ENCODE measurements around the gene EXOC6B. TPM values are rescaled to one million over a fixed set of nuclear protein-coding genes. Genes with fewer than 3 reads are reported as not detected.
A peak's percentile ranks its signal among the peaks of the same experiment; 100 is the strongest.

Gene EXOC6B
- total and polyA plus RNA-seq, 8 donors, result 3.4 to 57.2 (median 27.1) TPM

DNA sequence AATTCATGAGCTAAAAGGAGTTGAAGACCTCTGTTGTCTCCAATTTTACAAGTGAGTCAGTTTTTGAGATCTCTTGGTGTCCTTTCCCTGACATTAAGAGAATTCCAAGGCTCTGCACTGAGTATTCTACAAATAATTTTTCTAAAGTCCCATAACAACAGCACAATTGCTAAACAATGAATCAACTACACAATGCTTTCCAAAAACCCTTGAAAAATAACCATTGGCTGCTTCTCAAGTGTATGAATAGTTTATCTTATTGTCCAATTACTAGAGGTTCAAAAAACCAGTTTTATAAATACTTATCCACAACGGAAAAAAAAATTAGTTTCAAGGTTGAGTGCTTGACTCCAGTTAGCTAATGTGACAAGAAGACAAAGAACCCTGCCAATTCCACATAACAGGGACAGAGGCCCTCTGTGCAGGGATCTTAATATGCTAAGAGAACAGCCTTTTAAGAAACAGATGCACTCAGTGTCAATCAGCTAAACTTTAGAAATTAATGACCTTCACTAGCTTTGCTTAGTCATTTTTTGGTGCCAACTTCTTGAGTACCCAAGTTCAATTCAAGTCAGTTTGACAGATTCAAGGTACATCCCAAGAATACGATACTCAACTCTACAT lies 411.6 kb downstream of the EXOC6B start:
- H3K27me3 ChIP-seq, result no peaks in the 10 kb centered on the region
- H3K4me3 ChIP-seq, result no peak overlapping the region
- H3K4me1 ChIP-seq, result no peaks in the 10 kb centered on the region
- H3K9me3 ChIP-seq, result no peaks in the 10 kb centered on the region
- intact Hi-C loops (cut with DNase I; ENCODE audit: low total_unique reads), result no loop called here
- 57 to 80% (median 63%) methylated on average over 2 of the region's 2 CpGs for WGBS, 5 donors
- no peaks in the 10 kb centered on the region for H3K36me3 ChIP-seq
- TF ChIP-seq, protein P1, sequence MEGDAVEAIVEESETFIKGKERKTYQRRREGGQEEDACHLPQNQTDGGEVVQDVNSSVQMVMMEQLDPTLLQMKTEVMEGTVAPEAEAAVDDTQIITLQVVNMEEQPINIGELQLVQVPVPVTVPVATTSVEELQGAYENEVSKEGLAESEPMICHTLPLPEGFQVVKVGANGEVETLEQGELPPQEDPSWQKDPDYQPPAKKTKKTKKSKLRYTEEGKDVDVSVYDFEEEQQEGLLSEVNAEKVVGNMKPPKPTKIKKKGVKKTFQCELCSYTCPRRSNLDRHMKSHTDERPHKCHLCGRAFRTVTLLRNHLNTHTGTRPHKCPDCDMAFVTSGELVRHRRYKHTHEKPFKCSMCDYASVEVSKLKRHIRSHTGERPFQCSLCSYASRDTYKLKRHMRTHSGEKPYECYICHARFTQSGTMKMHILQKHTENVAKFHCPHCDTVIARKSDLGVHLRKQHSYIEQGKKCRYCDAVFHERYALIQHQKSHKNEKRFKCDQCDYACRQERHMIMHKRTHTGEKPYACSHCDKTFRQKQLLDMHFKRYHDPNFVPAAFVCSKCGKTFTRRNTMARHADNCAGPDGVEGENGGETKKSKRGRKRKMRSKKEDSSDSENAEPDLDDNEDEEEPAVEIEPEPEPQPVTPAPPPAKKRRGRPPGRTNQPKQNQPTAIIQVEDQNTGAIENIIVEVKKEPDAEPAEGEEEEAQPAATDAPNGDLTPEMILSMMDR (IDR thresholded peaks at IDR 0.05), result no peak
- TF ChIP-seq POLR2A (IDR thresholded peaks at IDR 0.05) (no peak), EP300 (IDR thresholded peaks at IDR 0.05) (no peak), POLR2AphosphoS5 (IDR thresholded peaks at IDR 0.05) (no peak)
- H3K27ac ChIP-seq, result no peak overlapping the region
- peak in 1 of 2 donors; percentile 47 for DNase-seq

DNA sequence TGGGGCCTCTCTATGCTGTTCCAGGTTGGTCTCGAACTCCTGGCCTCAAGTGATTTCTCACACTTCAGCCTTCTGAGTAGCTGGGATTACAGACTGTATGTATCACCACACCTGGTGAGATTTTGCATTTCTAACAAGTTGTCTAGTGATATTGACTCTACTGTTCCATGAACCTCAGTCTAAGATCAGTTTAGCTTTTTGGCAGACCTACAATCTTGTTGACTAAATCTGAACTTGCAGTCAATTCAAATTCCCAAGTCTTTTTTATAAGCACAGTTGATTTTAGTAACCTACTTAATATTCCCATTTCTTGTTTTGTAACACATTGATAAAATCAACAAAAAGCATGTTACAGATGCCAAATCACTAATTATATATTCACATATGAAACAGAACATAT lies 412.1 kb downstream of the EXOC6B start:
- intact Hi-C loops (cut with DNase I; ENCODE audit: low total_unique reads), result no loop called here
- 67 to 88% (median 87%) methylated on average over 1 of the region's 1 CpG for WGBS, 5 donors

DNA sequence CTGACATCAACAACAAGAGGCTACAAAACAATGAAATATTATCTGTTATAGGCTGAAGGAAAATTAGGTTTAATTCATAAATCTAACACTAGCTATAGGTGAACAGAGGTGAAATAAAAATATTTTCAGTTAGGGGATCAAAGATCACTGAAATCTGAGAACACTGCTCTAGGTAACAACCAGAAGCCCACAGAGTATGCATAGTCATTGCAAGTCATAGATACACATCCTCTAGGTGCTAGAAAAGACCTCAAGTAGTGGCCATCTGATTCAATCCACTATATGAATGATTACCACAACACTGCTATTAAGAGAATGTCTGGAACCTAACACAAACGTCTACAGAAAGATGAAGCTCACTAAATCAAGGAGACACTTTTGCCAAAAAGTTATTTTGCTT lies 413.6 kb downstream of the EXOC6B start:
- TF ChIP-seq POLR2AphosphoS5 (IDR thresholded peaks at IDR 0.05), result no peak
- TF ChIP-seq, protein P1 (IDR thresholded peaks at IDR 0.05), result no peak
- TF ChIP-seq POLR2A (IDR thresholded peaks at IDR 0.05), result no peak
- TF ChIP-seq EP300 (IDR thresholded peaks at IDR 0.05), result no peak
- 48 to 81% (median 73%) methylated on average over 1 of the region's 1 CpG for WGBS, 5 donors
- Histone ChIP-seq H3K4me1 (no peaks in the 10 kb centered on the region), H3K27ac (no peak overlapping the region), H3K27me3 (no peaks in the 10 kb centered on the region), H3K4me3 (no peak overlapping the region), H3K36me3 (no peaks in the 10 kb centered on the region), H3K9me3 (no peaks in the 10 kb centered on the region)
- intact Hi-C loops (cut with DNase I; ENCODE audit: low total_unique reads), result no loop called here
- no peak for DNase-seq

More for the DNA sequence above, 412.1 kb downstream of the EXOC6B start:
- DNase-seq, result no peak
- H3K27me3 ChIP-seq, result no peaks in the 10 kb centered on the region
- TF ChIP-seq POLR2AphosphoS5 (IDR thresholded peaks at IDR 0.05) (no peak), POLR2A (IDR thresholded peaks at IDR 0.05) (no peak), EP300 (IDR thresholded peaks at IDR 0.05) (no peak)
- H3K4me1 ChIP-seq, result no peaks in the 10 kb centered on the region
- no peaks in the 10 kb centered on the region for H3K9me3 ChIP-seq
- H3K4me3 ChIP-seq, result no peak overlapping the region
- no peaks in the 10 kb centered on the region for H3K36me3 ChIP-seq
- H3K27ac ChIP-seq, result no peak overlapping the region

DNA sequence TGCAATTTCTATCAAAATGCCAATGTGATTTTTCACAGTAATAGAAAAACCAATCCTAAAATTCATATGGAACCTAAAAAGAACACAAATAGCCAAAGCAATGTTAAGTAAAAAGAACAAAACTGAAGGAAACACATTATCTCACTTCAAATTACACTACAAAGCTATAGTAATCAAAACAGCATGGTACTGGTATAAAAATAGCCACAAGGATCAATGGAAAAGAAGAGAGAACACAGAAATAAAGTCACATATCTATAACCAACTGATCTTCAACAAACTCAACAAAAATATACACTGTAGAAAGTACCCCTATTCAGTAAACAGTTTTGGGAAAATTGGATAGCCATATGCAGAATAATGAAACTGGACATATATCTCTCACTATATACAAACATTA lies 426.0 kb downstream of the EXOC6B start:
- no peak for DNase-seq
- no peaks in the 10 kb centered on the region for H3K4me1 ChIP-seq
- no peaks in the 10 kb centered on the region for H3K27me3 ChIP-seq
- no peaks in the 10 kb centered on the region for H3K36me3 ChIP-seq
- H3K9me3 ChIP-seq, result peaks cover 0 to 30% (median 12%) of the 10 kb centered on the region in 4 donors
- no peak overlapping the region for H3K27ac ChIP-seq
- intact Hi-C loops (cut with DNase I; ENCODE audit: low total_unique reads), result no loop called here
- H3K4me3 ChIP-seq, result no peak overlapping the region
- TF ChIP-seq POLR2A (IDR thresholded peaks at IDR 0.05) (no peak), EP300 (IDR thresholded peaks at IDR 0.05) (no peak), POLR2AphosphoS5 (IDR thresholded peaks at IDR 0.05) (no peak)
- TF ChIP-seq, protein P1 (IDR thresholded peaks at IDR 0.05), result no peak

DNA sequence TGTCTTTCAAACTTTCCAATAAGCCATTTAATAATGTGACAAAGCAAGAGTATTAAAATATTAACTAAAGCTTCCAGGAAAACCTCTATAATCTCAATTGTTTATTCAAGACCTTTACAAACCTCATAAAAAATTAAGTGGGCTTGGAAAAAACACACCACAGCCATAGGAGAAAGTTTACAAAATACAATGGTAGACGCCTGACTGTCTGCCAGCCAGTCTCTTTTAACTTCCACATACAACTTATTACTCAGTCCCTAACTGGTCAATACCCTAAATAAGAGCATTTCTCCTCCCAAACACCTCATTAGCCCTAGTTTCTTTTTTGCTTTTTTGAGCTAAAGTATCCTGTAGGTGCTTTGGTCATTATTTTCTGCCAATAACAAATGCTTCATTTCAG lies 430.7 kb downstream of the EXOC6B start:
- peaks cover 0 to 18% (median 11%) of the 10 kb centered on the region in 4 donors for H3K9me3 ChIP-seq
- no peak overlapping the region for H3K4me3 ChIP-seq
- intact Hi-C loops (cut with DNase I; ENCODE audit: low total_unique reads), result no loop called here
- no peaks in the 10 kb centered on the region for H3K27me3 ChIP-seq
- H3K4me1 ChIP-seq, result no peaks in the 10 kb centered on the region
- H3K27ac ChIP-seq, result no peak overlapping the region
- H3K36me3 ChIP-seq, result no peaks in the 10 kb centered on the region
- DNase-seq, result no peak
- 67 to 89% (median 78%) methylated on average over 1 of the region's 1 CpG for WGBS, 5 donors
- TF ChIP-seq, protein P1 (IDR thresholded peaks at IDR 0.05), result no peak
- TF ChIP-seq POLR2AphosphoS5 (IDR thresholded peaks at IDR 0.05), result no peak
- no peak for TF ChIP-seq POLR2A (IDR thresholded peaks at IDR 0.05)
- TF ChIP-seq EP300 (IDR thresholded peaks at IDR 0.05), result no peak

All from stomach (tissue), 9 donors.